OCI-M2 (cell line): ENCODE results near the gene ZFYVE27.
A peak's percentile ranks its signal among the peaks of the same experiment; 100 is the strongest.

ENCODE experiments used
- DNase-seq: peaks from one replicate; lab custom pipeline; 2025; ENCODE audit not compliant: unreplicated experiment; lab: John Stamatoyannopoulos, UW

ZFYVE27 gene

DNA sequence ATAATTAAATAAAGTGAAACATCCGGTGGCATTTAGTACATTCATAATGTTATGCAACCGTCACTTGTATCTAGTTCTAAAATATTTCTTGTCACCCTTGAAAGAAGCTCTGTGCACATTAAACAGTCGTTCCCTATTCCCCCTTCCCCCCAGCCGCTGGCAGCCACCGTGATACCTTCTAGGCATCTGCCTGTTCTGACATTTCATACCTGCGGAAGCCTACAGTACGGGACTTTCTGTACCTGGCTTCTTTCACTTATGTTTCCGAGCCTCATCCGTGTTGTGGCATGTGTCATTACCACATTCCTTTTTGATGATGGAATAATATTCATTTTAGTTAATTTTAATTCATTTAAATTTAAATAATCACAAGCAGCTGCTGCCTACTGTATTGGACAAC lies 48.8 kb downstream of the ZFYVE27 start:
- DNase-seq, result no peak

DNA sequence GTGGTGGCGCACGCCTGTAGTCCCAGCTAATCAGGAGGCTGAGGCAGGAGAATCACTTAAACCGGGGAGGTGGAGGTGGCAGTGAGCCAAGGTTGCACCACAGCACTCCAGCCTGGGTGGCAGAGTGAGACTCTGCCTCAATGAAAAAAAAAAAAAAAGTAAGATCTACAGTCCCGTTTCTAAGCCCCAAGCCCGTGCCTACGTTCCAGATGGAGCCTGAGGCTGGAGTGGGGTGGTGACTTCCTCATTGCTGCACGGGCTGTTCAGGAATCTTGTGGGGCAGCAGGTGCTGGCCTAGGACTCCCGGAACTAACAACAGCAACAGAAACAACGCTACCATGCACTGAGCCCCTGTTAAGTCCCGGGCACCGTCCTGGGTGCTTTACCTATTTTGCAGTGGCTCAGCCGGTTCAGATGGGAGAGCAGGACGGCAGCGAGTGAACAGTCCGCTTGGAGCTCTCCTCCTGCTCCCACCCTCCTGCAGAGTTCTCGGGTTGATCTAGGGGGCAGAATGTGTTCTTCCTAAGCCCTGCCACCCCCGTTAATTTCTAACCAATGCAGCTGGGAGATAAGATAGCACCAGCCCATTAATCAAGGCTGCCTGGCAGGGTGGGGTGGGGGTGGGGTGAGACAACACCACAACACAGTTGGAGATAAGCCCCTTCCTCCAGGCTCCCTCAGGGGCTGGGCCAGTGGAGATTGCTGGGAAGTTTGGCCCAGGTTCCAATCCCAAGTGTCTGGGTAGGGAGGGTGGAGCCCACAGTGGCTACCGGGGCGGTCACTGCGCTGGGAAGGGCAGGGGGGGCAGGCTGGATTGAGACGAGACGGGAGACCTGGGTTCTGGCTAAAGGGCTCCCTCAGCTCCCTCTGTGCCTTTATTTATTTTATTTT lies 51.9 kb downstream of the ZFYVE27 start:
- peak; percentile 97 for DNase-seq

DNA sequence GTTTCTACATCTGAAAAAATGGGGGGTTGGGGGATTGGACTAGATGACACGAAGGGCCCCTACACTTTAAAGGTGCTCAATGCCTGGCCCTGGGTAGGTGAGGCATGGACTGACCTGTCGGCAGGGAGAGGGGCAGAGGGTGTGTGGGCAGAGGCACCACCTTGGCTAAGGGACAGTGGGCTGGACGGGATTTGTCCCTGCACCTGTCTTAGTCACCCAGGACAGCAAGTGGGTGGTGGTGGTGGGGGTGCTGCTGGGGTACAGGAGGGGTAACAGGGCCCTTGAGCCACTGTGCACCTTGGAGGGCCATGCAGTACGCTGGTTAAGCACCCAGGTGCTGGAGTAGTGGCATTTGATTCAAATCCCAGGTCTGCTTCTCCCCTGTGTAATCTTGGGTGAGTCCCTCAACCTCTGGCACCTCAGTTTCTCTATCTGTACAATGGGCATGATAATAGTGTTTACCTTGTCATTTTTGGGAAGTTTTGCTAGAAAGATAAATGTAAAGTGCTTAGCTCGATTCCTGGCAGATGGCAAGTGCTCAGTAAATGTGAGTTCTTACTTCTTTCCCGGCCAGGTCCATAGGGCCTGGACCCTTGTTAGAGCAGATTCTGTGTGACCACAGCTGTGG lies 53.0 kb downstream of the ZFYVE27 start:
- DNase-seq, result no peak

DNA sequence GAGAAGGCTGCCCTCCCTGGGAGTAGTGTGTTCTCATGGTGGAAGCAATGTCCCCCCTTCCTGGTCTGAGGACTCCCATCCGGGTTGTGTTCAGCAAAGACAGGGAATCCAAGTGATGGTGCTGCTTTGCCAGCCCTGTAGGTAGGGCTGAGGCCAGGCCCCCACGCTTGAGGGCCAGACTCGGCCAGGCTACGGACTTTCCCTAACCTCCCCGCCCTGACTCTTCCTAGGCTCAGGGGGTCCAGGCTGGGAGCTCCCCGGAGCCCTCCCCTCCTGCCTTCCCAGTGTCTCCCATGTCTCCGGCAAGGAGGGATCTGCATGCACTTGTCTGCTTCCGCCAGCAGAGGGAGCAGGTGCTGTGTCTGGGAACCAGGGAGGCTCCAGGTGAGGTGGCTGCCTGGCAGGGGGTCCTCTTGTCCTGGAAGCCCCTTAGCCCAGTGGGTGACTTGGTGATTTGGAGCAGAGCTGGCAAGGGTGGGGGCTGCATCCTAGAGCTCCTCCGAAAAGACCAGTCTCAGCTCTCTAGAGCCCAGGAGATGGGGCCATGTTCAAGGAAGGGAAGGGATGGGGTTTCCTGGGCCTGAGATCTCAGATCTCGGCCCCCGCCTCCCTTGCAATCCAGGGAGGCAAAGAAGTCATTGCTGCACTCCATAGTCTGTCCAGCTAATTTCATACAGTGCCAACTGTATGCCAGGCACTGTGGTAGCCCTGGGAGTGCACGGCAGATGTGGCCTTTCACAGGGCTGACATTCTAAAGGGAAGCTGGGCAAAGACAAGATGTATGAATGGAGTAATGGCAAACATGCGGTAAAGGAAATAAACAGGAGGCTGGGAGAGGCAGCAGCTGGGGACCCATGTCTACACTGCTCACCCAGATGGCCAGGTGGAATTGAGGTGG lies 55.1 kb downstream of the ZFYVE27 start:
- DNase-seq, result no peak

DNA sequence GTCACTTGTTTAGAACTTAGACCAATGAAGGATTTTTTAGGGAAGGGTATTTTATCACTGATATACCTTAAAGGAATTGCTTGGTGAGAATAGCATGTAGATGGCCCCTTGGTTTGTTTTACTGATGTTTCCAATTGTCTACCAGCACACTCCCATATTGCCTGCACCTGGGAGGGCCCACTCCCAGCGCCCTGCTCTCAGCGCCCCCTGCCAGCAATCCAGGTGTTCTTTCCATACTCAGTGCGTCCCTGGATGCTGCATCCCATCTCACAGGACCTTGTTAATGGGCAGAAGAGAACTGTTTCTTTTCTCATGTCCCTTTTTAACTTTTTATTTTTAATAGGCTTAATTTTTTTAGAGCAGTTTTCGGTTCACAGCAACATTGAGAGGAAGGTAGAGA lies 59.0 kb downstream of the ZFYVE27 start:
- no peak for DNase-seq

DNA sequence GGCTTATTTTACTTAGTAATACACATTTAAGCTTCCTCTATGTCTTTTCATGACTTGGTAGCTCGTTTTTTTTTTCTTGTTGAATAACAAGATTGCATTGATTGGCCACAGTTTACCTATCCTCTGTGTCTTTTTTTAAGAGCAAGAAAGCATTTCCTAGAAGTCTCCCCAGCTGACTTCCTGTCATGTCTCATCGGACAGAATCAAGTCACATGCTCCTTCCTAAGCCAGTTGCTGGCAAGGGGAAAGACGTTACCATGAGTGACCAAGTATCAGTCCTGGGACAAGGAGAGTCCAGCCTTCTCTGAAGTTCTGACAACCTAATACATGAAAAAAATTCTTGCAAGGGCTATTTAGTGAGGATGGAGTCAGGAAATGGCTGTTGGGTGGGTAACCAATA lies 59.7 kb downstream of the ZFYVE27 start:
- DNase-seq, result no peak

DNA sequence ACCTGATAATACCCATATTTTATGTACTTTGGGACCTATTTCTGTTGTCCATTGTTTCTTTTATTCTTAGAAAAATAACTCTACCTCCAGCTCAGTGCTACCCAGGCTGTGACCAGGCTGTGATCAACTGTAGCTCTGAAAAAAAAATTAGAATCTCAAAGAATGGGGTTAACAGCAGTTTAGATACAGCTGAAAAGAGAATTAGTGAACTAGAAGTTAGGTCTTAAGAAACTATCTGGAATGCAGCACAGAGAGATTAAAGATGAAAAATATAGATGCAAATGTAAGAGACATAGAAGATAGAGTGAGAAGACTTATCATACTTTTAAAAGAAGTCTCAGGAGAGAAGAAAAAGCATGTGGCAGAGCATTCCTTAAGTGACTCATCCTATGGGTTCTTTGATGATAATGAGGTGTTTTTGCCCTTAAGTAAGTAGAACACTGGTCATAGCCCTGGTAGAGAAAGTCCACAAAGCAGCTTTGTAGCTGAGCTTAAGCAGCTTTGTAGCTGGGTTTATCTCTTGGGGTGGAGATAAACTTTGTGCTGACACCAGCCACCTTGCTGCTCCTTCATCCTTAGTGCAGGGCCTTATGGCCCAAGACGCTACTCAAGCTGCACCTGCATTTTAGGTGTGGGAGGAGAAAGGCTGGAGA lies 62.2 kb downstream of the ZFYVE27 start:
- DNase-seq, result no peak

DNA sequence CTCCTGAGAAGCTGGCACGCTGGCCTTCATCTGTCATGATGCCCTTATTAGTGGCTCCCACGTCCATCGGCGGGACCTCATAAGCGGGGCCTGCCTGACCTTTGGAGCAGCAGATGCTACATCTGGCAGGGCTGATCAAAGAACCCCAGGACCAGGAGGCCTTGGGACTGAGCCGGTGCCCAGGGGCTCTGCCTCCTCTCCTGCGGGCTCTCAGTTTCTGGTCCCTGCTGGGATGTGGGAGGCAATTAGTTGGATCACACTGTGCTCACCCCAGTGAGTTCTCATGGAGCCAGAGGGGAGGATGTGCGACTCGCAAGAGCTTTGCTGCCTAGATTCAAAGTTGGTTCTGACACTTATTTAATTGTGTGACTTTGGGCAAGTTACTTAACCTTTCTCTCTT lies 63.5 kb downstream of the ZFYVE27 start:
- DNase-seq, result no peak

DNA sequence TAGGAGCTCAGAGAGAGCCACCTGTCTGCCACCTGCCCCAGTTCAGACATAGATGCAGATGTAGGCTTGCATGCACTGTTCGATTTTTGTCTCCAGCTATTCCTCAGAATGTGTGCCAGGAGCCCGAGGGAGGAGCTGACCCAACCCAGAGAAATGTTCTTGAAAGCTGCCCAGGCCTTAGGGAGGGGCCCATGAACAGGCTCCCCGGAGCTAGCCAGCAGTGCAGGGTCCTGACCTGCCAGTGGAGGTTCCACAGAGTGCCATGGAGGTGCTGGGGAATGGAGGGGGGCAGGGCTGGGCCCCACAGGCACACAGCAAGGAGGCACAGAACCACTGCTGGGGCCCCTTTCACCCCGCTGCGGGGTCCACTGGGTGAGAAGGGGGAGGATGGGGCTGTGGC lies 64.5 kb downstream of the ZFYVE27 start:
- DNase-seq, result no peak

DNA sequence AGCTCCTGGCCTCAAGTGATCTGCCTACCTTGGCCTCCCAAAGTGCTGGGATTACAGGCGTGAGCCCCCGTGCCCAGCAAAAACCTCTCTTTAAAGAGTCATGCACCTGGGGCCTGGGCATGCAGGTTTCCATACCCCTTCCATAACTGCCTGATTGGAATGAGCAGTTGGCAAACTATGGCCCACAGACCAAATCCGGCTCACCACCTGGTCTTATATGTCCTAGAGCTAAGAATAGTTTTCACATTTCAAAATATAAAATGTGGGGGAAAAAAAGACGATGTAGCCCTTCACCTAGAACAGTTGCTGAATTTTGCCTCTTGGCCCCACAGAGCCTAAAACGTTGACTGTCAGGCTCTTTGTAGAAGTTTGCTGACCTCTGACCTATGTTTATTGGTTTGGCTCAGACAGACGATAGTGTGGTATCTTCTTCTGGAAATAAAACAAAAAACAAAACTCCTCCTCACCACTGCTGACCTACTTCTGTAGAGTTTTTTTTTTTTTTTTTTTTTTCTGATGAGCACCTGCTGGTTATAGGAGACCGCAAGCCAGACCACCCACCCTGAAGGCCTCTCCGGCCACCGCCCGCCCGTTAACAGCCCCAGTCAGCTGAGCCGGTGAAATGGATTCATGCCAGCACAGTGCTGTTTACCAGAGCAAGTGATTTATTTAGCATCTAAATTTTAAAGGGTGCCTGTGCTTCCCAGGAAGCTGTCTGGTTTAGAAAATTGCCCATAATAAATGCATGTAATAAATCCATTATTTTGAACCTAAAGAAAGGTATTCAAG lies 68.4 kb downstream of the ZFYVE27 start:
- DNase-seq, result no peak

DNA sequence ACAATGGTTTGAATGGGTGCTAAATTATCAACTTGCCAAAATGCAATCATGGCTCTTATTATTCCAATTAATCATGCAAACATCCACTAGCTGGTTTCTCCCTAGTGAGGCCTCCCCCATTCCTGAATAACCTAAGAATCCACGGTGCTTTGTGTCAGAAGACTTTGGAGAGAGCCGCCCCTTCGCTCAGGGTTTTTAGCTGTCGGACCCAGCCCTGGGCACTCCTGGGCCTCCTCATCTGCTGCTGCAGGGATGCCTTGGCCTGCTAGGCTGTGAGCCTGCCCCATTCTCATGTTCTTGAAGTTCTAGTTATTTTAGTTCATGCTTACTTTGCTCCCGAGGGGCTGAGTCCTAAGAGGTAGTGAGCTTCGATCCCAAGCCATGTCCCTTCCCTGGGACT lies 69.0 kb downstream of the ZFYVE27 start:
- DNase-seq, result no peak

DNA sequence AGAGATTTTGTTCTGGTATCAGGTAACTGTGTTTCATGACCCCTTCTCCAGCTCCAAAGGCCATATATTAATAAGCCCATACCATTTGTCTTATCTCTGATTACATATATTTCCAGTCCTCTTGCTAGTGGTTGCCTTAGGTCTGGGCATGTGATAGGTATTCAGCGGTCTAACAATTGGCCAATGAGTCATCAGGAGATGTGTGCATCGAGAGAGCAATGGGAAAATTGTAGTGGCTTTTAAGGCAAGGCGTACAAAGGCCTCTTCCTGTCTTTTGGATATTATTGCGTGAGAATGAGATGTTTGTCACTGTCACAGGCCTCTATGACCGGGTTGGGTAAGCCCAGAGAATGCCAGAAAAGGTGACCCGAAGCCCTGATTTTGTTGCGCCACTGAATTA lies 73.5 kb downstream of the ZFYVE27 start:
- no peak for DNase-seq
